Posterior vena cava (tissue), 2 donors: ENCODE data around the gene NKTR. TPM values are rescaled to one million over a fixed set of nuclear protein-coding genes. Genes with fewer than 3 reads are reported as not detected.

Experiments
- DNase-seq: peaks from one replicate; pipeline ENCODE4 v3.0.0-alpha.2; 2020; ENCODE audit warnings: low spot score
- intact Hi-C, 2 donors: fragments of 100-400 bp; cut with DNase I; formaldehyde crosslinking; loops; one replicate each; pipeline versions ENCODE4 v1.14.1 to v1.14.2; 2022 to 2023
- total RNA-seq, 2 donors: library from RNA; stranded (reverse); fragmentation: NEBNext Ultra II Directional; extraction: Animal tissue kit (Norgen Biotek cat#: 25700); gene quantifications; one replicate each; pipeline ENCODE4 v1.2.1, GENCODE V29; 2021
- donor health status: DM: yes; HTN: yes; CAD: no.
- donor health status: DM: yes; HTN: yes; CAD: no.

The NKTR gene
- total RNA-seq, 2 donors from 2014 or later: 75.2 to 78.0 TPM

DNA sequence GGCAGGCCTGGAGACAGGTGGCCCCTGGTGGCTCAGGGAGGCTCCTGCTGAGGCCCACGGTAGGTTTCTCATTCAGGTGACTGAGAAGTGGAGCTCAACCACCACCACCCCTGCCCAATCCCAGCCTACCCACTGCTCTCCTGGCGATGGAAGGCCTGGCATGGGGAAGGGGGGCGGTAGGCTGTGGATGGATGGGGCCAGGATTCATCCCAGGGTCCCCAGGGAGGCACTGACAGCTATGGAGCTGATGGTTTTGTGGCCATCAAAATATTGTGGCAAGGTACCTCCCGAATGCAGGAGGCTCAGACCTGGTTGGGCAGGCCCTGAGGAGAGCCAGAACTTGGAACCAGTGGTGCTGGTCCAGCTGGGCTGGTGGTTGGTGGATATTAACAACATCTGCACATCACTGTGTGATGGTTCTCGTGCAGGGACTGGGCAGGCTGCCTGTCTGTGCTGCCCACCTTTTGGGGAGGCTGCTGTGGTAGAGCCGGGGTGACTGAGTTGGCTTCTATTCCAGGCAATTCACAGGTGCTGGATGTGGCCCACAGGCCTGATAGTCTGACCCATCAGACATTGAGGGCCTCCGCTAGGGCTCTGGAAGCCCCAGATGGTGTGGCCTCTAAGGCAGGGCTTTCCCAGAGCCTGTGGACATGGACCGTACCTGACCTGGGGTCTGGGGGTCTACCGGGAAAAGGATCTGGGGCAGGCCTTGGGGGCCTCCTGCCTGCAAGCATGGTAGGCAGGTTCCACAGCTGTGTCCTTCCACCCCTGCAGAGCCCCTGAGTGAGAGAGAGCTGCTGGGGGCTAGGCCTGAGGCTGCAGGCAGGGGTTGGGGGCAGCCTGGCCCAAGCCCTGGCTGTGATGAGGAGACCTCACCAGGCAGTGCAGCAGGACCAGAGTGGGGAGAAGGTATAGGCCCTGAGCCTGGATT is 56.5 kb downstream of the NKTR start:
- intact Hi-C loops: loop anchor here in 1 of 2 donors (5.0 to 10.0 kb wide), 2 partner anchors 52 to 85 kb away; partner anchors contain the start of gene NKTR

DNA sequence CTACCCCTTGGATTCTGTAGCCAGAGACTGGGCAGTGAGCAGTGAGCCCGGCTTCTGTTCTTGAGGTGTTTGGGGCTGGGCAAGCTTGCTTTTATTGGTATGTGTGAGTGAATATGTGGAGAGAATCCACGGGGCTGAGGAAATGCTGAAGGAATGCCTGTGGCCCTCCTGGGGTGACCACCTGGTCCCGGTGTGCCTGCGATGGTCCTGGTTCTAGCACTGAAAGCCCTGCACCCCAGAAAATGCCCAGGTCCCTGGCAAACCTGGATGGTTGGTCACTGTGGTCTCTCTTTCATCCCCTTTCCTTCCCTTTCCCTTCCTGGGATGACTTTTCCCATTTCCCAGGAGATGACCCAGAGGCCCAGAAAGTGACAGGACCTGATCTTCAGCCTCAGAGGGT is 57.2 kb downstream of the NKTR start:
- intact Hi-C loops: loop anchor here in 1 of 2 donors (5.0 to 10.0 kb wide), 2 partner anchors 53 to 85 kb away; partner anchors contain the start of gene NKTR
- no peak for DNase-seq

More for the DNA sequence above, 56.5 kb downstream of the NKTR start:
- DNase-seq: peak; percentile 73

DNA sequence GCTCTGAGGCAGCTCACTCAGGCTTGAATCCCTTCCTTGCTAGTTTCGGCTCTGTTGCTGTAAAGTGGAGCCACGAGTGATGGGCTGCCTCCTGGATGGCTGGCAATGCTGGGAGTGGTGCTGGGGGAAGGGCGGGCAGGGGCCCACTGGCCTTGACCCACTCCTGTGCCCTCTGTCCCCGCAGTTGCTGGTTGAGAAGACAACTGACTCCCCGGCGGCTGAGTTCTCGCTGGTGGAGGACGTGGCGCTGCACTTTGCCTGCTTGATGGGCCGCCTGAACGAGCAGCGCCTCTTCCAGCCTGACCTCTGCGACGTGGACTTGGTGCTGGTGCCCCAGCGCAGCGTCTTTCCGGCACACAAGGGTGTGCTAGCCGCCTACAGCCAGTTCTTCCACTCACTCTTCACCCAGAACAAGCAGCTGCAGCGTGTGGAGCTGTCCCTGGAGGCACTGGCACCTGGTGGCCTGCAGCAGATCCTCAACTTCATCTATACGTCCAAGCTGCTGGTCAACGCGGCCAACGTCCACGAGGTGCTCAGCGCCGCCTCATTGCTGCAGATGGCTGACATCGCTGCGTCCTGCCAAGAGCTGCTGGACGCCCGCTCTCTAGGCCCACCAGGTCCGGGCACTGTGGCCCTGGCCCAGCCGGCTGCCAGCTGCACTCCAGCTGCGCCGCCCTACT is 57.7 kb downstream of the NKTR start:
- intact Hi-C loops: loop anchor here in 1 of 2 donors (5.0 to 10.0 kb wide), 2 partner anchors 53 to 84 kb away; partner anchors contain the start of gene NKTR
- peak; percentile 80 for DNase-seq

DNA sequence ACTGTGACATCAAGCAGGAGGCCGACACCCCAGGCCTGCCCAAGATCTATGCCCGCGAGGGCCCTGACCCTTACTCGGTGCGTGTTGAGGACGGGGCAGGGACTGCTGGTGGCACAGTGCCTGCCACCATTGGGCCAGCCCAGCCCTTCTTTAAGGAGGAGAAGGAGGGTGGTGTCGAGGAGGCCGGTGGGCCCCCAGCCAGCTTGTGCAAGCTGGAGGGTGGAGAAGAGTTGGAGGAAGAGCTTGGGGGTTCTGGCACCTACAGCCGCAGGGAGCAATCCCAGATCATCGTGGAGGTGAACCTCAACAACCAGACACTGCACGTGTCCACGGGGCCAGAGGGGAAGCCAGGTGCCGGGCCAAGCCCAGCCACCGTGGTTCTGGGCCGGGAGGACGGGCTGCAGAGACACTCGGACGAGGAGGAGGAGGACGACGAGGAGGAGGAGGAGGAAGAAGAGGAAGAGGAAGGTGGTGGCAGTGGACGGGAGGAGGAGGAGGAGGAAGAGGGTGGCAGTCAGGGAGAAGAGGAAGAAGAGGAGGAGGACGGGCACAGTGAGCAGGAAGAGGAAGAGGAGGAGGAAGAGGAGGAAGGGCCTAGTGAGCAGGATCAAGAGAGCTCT is 58.4 kb downstream of the NKTR start:
- intact Hi-C loops: loop anchor here in 1 of 2 donors (5.0 to 10.0 kb wide), 2 partner anchors 54 to 83 kb away; partner anchors contain the start of gene NKTR
- DNase-seq: peak; percentile 71

DNA sequence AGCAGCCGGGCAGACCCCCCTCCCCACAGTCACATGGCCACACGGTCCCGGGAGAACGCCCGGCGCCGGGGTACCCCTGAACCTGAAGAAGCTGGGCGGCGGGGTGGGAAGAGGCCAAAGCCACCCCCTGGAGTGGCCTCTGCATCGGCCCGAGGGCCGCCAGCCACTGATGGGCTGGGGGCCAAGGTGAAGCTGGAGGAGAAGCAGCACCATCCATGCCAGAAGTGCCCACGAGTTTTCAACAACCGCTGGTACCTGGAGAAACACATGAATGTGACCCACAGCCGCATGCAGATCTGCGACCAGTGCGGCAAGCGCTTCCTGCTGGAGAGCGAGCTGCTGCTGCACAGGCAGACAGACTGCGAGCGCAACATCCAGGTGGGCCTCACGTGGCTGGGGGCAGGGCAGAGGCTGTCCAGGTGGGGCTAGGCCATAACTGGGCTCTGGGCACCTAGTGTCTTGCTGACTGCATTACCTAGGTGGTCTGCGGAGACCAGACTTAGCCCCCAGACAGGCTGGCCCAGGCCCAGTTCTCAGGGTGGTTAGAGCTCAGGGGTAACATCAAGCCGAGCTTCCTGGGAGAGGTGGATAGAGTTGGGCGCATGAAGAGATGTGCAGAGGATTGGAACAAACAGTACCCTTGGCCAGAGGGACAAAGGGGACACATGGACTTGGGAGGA is 59.1 kb downstream of the NKTR start:
- intact Hi-C loops: loop anchor here (5.0 to 10.0 kb wide), 3 partner anchors 55 to 968 kb away; partner anchors contain the start of gene NKTR (in 1 of the 2)
- peak; percentile 73 for DNase-seq

DNA sequence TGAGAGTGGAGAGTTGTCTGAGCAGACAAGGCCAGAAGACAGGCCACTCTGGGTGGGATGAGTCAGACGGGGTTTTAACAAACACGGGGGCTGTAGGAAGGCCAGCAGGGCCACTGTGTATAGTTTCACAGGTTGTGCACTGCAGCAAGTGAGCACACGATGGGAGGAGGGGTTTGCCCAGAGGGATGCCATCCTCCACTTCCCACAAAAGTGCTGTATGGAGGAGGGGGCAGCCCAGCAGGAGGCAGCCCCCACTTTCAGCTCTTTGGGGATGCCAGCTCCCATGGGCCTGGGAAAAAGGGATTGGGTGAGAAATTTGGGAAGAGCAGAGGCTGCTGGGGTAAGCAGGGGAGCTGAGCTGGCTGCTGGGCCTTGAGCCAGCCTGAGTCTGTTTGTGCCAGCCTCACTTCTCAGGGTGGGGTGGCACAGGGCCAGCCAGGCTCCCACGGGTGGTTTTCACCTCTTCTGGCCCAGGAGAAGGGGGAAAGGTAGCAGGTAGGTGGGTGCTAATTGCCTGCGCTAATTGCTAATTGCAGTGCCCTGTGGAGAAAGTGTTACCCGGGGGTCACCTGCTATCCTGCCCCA is 59.7 kb downstream of the NKTR start:
- DNase-seq: no peak
- intact Hi-C loops: loop anchor here in 1 of 2 donors (5.0 kb wide), 1 partner anchor 967 kb away; no protein-coding TSS in a partner anchor

DNA sequence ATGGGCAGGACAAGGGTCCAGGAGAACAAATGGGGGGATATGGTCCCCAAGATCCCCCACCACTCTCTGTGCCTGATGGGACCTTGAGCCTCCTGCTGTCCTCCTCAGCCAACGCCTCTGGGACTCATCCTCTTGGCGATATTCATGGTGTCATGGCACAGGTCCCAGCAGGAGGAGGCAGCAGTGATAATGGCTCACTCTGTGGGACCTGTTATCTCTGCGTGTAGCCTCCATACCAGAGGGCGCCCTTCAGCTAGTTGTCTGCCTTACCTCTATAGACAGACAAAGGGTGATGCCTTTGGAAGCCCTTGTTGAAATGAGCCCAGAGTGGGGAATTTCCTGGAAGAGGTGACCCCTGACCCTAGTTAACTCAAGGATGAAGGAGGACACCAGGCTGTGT is 60.4 kb downstream of the NKTR start:
- intact Hi-C loops: loop anchor here in 1 of 2 donors (5.0 kb wide), 1 partner anchor 966 kb away; no protein-coding TSS in a partner anchor
- no peak for DNase-seq

DNA sequence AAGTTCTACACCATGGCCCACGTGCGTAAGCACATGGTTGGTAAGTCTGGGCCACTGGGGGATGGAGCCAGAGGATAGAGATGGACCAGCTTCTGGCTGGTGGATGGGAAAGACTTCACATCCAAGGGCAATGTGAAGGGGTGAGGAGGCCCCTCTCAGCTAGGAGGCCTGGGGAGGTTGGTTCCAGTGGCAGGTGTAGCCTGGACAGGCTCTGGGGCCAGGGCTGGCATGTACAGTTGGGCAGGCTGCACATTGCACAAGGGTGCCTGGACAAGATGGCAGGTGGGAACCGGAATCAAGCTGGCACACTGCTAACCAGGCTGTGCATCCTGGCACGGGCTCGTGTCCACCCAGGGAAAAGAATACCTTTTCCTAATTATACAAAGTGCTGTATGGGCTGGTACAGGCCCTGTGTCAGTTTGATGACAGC is 61.1 kb downstream of the NKTR start:
- intact Hi-C loops: loop anchor here in 1 of 2 donors (5.0 kb wide), 1 partner anchor 966 kb away; no protein-coding TSS in a partner anchor
- DNase-seq: peak; percentile 77

DNA sequence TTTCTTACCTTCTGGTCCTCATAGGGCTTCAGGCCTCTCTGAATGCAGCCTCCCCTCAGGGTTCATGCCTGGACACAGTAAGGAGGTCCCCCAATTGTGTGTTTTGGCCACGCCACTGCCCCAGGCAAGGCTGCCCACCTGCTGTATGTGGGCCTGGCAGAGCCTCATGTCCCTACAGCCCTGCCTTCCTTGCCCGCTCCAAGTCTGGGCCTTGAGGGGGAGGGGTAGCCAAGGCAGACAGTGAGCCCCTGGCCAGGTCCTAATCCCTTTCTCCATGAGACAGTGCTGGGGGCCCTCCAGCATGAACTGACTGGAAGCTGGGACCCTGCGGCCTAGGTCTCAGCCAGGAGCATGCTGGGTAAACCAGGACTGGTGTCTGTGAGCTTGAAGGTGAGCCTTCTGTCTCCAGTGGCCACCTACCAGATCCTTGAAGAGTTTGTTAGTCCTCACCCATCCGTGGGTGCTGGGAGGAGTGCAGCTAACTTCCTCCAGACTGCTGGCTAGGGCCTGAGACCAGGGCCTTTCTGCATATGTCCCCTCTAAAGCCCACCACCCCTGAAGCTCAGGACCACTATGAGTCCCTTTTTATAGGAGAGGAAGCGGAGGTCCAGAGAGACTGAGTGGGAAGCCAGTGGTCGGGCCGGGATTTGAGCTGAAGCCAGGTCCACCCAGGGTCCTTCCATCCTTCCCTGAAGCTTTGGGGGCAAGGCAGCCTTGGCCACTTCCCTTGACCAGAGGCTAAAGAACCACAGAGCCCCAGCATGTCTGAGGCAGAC is 61.7 kb downstream of the NKTR start:
- DNase-seq: peak; percentile 67
- intact Hi-C loops: loop anchor here in 1 of 2 donors (5.0 kb wide), 1 partner anchor 965 kb away; no protein-coding TSS in a partner anchor

DNA sequence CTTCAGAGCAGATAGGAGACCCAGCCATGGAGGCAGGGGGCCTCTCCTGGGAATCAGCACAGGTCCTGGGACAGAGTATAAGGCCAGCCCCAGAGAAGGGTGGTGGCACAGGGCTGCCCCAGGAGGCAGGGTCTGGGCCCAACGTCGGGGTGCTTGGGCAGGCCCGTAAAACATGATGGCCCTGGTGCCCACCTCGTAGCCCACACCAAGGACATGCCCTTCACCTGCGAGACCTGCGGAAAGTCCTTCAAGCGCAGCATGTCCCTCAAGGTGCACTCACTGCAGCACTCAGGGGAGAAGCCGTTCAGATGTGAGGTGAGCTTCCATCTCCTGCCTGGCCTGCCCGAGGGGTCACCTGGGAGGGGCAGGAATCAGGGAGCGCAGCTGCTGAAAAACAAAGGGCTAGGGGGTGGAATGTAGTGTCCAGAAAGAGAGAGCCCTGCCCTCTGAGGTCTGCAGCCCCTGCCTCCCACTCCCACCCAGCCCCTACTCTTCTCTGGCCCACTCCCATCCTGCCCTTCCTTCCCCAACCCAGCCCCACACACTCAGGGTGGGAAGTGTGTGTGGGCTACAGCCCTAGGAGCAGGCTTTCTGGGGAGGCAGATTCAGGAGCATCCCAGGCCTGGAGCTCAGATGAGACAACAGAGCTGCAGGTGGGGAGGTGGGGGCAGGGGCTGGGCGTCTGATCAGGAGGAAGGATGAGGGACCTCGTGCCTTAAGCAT is 62.5 kb downstream of the NKTR start:
- DNase-seq: peak; percentile 80
- intact Hi-C loops: loop anchor here in 1 of 2 donors (5.0 kb wide), 1 partner anchor 964 kb away; no protein-coding TSS in a partner anchor

DNA sequence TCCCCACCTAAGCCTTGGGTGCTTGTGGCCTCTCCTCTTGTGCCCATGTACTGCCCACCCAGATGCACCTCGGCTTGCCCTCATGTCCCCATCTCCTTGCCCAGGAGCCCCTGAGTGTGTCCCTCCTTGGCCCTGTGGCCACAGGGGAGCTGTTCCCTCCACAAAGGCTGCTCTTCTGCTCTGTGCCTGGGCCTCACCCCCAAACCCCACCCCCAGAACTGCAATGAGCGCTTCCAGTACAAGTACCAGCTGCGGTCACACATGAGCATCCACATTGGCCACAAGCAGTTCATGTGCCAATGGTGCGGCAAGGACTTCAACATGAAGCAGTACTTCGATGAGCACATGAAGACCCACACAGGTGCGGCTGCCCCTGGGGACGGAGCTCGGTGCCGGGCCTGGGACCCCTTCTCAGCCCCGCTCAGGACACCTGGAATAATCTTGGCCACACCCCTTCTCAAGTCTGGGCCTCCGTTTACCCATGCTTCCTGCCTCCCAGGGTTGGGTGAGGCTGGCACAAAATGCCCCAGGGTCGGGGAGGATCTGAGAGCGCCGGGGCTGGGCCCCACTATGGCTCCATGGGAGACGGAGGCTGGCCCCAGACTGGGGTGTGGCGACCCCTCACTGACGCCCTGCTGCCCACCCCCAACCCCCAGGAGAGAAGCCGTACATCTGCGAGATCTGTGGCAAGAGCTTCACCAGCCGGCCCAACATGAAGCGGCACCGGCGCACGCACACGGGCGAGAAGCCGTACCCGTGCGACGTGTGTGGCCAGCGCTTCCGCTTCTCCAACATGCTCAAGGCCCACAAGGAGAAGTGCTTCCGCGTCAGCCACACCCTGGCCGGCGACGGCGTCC is 63.3 kb downstream of the NKTR start:
- intact Hi-C loops: loop anchor here in 1 of 2 donors (5.0 kb wide), 1 partner anchor 963 kb away; no protein-coding TSS in a partner anchor
- DNase-seq: peak; percentile 81

DNA sequence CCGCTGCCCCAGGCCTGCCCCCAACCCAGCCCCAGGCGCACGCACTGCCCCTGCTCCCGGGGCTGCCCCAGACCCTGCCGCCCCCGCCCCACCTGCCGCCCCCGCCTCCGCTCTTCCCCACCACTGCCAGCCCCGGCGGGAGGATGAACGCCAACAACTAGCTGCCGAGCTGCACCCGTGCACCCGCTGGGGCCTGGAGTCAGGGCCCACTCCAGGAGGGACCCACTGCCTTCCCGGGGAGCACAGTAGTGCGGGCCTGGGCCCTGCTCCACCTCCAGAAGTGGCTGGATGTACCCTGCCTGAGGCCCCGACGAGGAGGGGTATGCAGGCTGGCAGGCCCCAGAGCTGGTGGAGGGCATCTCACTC is 63.9 kb downstream of the NKTR start:
- intact Hi-C loops: loop anchor here in 1 of 2 donors (5.0 kb wide), 1 partner anchor 963 kb away; no protein-coding TSS in a partner anchor

DNA sequence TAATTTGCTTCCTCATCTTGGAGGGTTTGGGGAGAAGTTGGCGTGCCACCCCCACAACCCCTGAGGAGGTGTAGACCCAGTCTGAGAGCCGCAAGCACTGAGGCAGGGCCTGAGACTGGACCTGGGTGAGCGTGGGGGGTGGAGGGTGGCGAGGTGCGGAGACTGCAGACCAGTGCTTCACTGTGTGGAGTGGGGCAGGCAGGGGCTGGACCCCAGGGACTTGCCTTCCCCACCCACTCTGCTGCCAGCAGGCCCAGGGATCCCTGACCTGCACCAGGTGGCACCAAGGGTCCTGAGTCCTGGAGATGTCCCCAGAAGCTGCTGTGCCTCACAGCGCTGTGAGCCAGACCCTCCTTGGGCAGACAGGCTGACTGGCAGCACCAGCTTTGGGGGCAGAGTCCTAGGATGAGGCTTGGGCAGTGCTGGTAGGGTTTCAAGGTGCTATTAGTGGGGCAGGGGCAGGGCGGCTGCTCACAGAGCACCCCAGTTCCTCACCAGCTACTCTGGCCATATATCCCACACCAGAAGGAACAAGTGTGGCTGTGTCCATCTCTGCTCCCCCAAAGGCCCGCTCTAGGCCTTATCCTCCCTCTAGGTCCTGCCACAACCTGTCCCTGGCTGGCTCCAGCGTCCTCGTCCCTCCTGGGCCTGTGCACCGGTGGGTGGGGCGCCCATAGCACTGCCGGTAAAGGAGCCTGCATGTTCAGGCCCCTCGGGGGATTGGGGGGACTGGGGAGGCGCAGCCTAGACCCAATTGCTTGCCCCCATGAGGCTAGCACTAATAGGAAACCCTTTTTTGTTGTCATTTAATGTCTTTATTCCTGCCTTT is 64.8 kb downstream of the NKTR start:
- DNase-seq: peak; percentile 74

More for the DNA sequence above, 63.9 kb downstream of the NKTR start:
- DNase-seq: peak; percentile 67

DNA sequence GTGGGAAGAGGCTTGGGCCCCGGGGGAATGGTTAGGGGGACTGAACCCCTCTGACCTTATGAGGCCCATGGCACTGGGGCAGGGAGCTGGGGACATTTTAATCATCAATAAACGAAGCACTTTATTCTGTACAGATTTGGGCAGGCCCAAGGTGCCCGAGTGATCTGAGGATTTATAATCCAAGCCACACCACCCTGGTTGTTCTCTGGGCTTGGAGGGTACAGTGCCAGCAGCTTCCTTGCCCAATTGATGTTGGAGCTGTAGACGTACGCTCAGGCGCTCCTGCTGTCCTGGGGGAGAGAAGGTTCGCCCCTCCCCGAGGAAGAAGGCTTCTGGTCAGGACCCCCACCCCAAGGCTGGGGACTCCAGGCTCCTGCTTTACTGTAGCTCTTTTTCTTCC is 65.5 kb downstream of the NKTR start:
- intact Hi-C loops: no loop called here
- peak; percentile 77 for DNase-seq

More for the DNA sequence above, 64.8 kb downstream of the NKTR start:
- intact Hi-C loops: no loop called here

DNA sequence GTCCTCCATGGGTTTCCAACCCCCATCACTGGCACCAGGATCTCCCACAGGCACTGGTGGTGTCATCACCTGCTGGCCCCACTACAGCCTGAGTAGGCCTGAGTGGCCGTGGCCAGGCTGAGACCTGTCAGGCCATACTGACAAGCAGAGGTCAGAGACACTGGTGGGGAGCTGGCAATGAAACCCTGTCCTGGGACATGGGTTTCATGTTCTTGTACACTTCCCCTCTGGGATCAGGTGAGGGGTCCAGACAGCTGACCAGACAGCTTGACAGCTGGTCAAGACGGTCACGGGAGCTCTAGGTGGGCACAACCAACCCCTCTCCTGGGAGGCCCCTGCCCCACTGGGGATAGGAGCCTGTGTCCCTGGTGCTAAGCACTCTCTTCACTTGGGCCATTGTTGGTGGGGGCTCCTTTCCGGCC is 66.1 kb downstream of the NKTR start:
- DNase-seq: peak; percentile 73
- intact Hi-C loops: no loop called here
